ENCODE measurements around the gene WNT3A. TPM values are rescaled to one million over a fixed set of nuclear protein-coding genes. Genes with fewer than 3 reads are reported as not detected.

WNT3A gene
- polyA plus RNA-seq, 1 experiment, result not detected

GRCh38 chr1:228059634-228060457 lies 53.0 kb downstream of the WNT3A start:
- Histone ChIP-seq H3K27ac (ENCODE audit: low read depth, low read length) (no peak overlapping the region), H3K27me3 (ENCODE audit: control insufficient read depth, insufficient read depth, low read length) (peaks cover 45% of the 10 kb centered on the region), H3K4me3 (ENCODE audit: low read depth, low read length) (no peak overlapping the region), H3K9me3 (ENCODE audit: control insufficient read depth, insufficient read depth, low read length) (peaks cover 16% of the 10 kb centered on the region)
- CTCF ChIA-PET, result no interaction called here
- POLR2A ChIA-PET, result no interaction called here
- no peak for DNase-seq (ENCODE audit: low read depth, low spot score)
- no peak for TF ChIP-seq CTCF (IDR thresholded peaks at IDR 0.05; ENCODE audit: low read depth, low read length)

- H3K27me3 ChIP-seq (ENCODE audit: control insufficient read depth, insufficient read depth, low read length), result peaks cover 48% of the 10 kb centered on the region
- no peak for DNase-seq (ENCODE audit: low read depth, low spot score)
- POLR2A ChIA-PET, result no interaction called here
- H3K27ac ChIP-seq (ENCODE audit: low read depth, low read length), result no peak overlapping the region
- no peak overlapping the region for H3K4me3 ChIP-seq (ENCODE audit: low read depth, low read length)
- TF ChIP-seq CTCF (IDR thresholded peaks at IDR 0.05; ENCODE audit: low read depth, low read length), result no peak
- H3K9me3 ChIP-seq (ENCODE audit: control insufficient read depth, insufficient read depth, low read length), result peaks cover 16% of the 10 kb centered on the region
- CTCF ChIA-PET, result no interaction called here
These were observed 53.8 kb downstream of the WNT3A start for GRCh38 chr1:228060458-228061190.

- DNase-seq (ENCODE audit: low read depth, low spot score), result no peak
- Histone ChIP-seq H3K27ac (ENCODE audit: low read depth, low read length) (no peak overlapping the region), H3K9me3 (ENCODE audit: control insufficient read depth, insufficient read depth, low read length) (peaks cover 16% of the 10 kb centered on the region), H3K4me3 (ENCODE audit: low read depth, low read length) (no peak overlapping the region), H3K27me3 (ENCODE audit: control insufficient read depth, insufficient read depth, low read length) (peaks cover 44% of the 10 kb centered on the region)
- TF ChIP-seq CTCF (IDR thresholded peaks at IDR 0.05; ENCODE audit: low read depth, low read length), result no peak
- CTCF ChIA-PET, result no interaction called here
- POLR2A ChIA-PET, result no interaction called here
These were observed 54.8 kb downstream of the WNT3A start for GRCh38 chr1:228061411-228062084.

GRCh38 chr1:228062085-228062791 lies 55.4 kb downstream of the WNT3A start:
- POLR2A ChIA-PET, result no interaction called here
- Histone ChIP-seq H3K27ac (ENCODE audit: low read depth, low read length) (no peak overlapping the region), H3K27me3 (ENCODE audit: control insufficient read depth, insufficient read depth, low read length) (peaks cover 47% of the 10 kb centered on the region), H3K9me3 (ENCODE audit: control insufficient read depth, insufficient read depth, low read length) (peaks cover 16% of the 10 kb centered on the region), H3K4me3 (ENCODE audit: low read depth, low read length) (no peak overlapping the region)
- CTCF ChIA-PET, result no interaction called here
- DNase-seq (ENCODE audit: low read depth, low spot score), result no peak
- TF ChIP-seq CTCF (IDR thresholded peaks at IDR 0.05; ENCODE audit: low read depth, low read length), result no peak

Data from AG04450 (cell line).